CMK (cell line): ENCODE measurements around the gene ETV6.
"Not testable (repeated sequence)": the region's sequence is repeated elsewhere in the genome, so short reads cannot be mapped to it uniquely, and the experiment has no call there.

Experiments used
- DNase-seq: peaks from one replicate; pipeline ENCODE4 v3.0.0-alpha.2; 2010; ENCODE audit warnings: low read depth

The ETV6 gene

DNA sequence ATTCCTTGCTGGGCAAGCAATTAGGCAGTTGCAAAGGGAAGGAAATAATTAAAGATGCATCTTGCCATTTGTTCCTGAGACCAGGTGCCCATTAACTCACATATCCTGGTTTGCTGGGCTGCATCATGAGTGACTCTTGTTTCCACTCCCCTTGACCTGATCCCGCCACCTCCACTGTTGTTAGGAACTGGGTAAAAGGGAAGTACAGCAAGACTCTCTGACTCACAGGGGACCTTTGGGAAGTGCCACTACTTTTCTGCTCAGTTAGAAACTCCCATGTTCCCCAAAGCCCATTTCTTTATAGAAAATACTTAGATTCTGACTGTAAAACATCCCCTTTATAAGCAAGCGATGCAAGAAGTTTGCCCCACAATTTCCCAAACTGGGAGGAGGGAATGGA, 235.2 kb downstream of the ETV6 start:
- DNase-seq: no peak

DNA sequence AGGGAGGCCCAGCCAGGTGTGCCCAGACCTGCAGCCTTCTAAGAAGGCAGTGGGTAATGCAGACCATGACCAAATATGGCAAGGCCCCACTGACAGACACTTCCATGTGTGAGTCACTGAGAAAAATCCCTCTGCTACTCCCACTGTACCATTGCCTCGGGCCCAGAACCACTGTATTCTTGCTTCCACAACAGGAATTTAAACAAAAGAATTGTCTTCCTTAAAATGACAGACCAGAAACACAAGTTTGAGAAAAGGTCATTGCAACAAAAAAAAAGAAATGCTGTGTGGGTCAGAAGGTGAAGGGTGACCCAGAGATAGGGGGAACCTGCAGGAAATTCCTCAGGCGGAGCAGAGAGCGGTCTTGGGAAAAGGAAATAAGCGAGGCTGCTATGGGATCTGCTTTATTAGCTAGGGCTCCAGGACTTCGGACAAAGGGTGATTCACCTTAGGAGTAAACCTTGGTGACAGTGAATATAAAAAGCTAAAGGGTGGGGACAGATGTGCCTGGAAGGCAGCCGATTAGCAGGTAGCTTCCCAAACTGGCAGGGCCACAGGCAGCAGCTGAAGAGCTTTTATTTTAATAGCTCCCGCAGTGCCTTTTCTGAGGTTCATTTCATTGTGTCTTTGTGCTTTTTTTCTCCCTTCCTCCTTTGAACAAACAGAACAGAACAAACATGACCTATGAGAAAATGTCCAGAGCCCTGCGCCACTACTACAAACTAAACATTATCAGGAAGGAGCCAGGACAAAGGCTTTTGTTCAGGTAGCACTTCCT, 236.0 kb downstream of the ETV6 start:
- no peak for DNase-seq

DNA sequence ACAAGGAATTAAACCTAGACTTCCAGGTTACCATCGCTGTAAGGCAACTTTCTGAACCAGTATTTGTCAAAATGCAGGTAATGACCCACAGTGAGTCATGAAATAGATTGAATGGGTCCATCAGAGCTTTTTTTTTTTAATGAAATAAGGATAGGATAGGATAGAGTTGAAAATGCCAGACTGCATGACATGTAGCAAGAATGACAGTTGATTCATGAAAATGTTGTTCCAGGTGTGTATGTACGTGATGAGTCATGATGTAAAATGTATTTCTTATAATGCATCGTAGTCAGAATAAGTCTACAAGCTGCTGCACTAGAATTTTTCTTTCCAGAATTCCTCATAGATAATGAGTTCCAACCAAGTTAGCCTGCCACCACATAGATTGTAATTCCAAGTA, 236.9 kb downstream of the ETV6 start:
- no peak for DNase-seq

DNA sequence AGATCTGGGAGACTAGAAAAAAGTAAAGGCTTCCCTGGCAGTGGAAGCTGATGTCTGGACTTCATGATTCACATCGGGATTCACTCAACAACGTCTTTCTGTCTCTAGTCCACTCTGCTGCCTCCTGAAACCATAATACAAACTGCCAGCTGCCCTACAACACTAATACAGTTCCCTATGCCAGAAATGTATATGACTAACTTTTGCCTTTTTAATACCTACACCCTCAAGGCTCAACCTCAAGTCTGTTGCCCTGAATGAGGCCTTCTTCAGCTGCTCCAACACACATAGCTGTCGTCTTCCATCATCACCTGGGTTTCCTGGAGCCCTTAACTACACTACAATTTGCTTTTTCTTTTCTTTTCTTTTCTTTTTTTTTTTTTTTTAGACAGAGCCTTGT, 238.6 kb downstream of the ETV6 start:
- no peak for DNase-seq

DNA sequence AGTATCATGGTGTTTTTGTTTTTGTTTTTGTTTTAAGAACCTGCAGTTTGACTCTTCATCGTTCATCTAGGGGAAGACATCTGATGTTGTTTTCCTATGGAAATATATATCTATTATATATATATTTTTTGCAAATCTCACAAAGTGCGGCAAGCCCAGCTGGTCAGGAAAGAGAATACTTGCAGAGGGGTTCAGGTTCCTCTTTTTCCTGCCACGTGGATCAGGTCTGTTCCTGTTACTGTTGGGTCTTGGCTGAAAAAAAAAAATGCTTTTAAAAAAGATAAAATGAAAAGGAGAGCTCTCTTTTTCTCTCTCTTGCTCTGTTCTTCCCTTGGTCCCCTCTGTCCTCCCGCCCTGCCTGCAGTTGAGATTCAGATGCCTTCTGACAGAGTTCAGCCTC, 241.9 kb downstream of the ETV6 start:
- DNase-seq: no peak

DNA sequence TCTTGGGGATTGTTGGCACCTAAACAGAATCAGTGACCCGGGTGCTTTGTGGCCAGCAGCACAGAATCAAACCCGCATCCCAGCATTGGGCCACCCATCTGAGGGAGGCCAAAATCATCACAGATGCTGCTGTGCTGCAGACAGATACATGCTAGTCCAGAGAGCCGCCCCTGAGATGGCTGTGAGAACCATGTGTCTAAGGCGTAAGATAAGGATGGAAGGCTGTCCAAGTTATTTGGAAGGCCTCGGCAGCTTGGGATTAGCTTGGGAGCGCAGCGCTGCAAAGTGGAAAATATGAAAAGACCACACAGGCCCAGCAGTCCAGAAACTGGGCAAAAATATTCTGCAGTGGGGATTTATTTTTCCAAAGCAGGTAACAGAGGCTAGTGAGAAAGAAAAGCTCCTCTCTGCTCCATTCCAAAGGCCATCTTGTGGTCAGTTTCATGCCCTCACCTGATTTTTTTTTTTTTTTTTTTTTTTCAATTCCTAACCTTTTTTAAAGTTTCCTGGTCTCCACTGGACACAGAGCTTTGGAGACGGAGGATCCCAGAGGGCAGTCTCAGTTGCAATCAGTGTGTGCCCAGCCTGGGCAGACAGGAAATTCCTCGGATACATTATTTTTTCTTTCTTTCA, 242.4 kb downstream of the ETV6 start:
- DNase-seq: no peak

DNA sequence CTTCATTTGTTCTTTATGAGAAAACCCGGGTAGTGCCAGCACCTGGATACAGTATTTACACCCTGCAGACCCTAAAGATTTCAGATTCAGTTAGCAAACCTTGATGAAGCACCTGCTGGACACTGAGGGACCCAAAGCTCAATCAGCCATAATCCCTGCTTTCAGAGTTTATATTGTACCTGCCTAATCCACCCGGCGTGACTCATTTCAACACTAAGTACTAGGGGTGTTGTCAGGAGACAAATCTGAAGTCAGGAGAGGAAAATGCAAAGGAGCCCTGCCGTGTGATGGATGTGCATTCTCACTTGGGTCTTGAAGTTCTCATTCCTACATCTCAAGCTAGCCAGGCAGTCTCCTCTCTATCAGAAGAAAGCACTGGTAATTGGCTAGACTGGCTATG, 244.5 kb downstream of the ETV6 start:
- DNase-seq: no peak

DNA sequence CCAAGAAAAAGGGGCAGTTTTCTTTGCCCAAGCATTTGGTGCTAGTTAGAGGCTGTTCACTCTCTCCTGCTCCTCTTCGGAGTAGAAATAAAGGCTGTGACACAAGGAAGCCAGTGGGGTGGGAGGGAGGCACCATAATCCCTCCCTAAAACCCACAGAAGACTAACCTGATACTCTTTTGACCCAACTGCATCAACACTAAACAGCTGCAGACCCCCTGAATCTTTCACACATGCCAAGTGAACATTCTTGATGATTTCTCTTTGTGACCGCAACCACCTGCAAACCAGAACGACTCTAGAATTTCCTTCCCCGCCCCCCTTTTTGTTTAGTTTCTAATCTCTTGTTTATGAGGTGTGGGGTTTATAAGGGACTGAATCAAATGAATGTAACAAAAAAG, 245.4 kb downstream of the ETV6 start:
- DNase-seq: no peak

DNA sequence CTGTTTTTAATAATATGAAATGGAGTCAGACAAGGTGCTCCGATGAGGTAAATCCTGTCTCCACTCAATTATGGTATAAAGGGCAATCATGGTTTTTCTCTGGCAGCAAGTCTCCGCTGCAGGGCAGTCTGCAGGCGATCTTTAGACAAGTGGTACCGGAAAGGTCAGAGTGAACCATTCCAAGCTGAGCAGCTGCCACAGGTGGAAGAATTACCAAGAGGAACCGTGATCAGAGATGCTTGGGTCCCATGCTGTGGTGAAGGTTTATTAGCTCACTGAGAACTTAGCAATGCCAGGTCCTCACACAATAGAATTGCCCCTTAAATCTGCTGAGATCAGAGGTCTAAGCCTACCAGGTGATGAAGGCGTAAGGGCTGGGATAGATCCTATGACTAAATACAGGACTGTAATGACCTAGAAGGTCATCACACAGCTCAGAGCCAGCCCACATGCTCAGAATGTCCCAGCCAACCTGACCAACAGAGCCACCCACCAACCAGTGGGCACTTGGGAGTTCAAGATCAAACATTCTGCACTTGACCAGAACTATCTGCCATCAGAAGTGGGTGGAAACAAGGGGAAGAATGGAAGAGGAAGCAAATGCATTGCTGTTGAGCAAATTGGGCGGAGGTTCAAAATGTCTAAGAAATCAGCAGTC, 246.1 kb downstream of the ETV6 start:
- no peak for DNase-seq

DNA sequence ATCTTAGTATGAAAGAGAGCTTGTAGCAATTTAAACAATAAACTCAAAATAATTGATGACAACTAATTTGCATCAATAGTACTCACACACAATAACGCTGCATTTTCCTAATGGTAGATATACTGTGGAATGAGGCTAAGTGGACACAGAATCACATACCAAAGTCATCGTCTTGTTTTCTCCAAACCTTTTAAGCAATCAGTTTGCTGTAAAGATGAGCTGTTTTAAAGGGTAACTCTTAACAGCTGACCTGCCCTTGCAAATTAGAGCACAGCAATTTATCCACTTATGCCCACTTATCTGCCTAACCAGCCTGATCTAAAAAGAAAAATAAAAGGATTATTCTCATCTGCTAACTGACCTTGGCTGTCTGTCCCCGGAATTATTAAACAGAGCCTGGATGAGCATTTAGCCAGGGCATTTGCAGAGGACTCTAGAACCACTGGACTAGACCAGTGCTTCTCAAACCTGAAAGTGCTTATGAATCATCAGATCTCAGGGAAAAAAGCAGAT, 247.0 kb downstream of the ETV6 start:
- no peak for DNase-seq

DNA sequence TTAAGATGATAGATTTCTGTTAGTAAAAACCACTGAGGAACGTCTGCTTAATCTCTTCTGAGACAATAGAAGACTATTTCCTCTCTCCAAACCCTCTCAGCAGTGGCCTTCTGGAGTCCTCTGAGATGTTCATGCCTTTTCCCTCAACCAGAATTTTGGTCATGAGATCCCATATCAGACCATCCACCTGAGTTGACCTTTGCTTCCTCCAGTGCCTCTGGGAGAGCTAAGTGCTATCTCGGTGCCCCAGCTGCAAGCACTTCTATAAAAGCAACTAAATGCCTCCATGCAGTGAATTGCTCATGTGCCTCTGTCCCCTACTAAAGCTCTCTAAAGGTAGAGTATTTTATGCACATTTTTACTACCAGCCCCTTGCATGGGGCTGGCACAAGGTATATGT, 248.4 kb downstream of the ETV6 start:
- DNase-seq: no peak

DNA sequence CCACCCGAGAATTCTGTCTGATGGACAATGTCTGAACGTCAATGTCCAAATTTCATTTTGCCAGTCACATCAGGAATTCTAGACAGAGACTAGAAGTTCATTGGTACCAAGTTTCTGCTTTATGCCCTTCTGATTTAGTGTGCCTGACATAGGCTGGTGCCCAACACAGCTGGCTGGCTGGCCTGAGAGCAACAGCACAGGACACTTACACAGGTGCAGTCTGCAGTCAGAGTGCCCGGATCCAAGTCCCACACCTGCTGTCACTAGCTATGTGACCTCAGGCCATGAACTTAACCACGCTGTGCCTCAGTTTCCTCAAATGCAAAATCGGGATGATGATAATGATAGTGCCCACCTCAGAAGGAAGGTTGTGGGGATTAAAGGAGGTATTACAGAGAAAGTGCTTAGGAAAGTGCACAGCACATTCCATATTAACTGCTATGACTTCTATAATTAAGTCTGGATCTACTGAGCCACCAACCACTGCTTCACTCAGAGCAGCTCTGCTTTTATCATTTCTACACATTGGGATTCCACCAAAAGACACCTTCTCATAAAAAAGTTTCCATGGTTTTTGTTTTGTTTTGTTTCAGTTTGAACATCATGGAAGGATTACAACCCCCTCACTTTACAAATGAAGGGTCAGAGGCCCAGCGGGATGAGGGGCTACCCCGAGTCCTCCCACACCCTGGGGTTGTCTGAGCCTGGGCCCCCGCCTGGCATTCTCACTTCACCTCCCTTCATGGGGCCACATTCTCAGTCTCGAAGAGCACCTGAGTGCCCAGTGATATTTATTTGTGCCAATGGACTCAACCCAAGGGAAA, 252.4 kb downstream of the ETV6 start:
- no peak for DNase-seq

DNA sequence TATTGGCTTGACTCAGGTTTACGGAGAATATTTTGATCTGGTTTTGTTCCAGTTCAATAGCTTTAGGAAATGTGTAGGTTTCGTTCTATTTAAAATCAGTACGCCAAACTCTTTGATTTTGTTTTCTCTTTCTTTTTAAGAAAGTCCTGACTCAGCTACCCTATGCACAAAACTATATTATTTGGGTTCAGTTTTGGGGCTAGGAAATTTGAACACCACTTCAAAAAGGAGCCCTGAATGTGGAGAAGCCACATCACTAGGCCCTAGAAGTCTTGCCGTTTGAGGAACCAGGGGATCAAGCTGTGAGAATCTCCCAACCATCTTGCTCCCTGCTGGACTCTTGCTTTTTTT, 253.0 kb downstream of the ETV6 start:
- DNase-seq: no peak

DNA sequence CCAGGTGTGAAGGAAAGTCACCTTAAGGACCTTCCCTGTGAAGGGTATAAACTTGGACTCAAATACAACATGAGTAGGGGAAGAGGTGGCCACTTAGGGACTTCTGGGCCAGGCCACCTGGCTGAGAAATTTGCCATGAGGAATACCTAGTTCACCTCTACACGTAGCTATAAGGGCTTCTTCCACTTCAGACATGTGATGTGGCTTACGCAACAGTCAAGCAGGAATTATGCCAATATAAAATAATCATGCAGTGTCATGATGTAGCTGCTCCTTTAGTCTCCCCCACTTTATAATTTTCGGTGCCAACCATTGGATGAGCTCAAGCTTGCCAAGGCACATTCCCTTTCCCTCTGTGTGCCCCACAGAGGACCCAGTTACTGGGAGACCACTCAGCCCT, 254.7 kb downstream of the ETV6 start:
- no peak for DNase-seq

DNA sequence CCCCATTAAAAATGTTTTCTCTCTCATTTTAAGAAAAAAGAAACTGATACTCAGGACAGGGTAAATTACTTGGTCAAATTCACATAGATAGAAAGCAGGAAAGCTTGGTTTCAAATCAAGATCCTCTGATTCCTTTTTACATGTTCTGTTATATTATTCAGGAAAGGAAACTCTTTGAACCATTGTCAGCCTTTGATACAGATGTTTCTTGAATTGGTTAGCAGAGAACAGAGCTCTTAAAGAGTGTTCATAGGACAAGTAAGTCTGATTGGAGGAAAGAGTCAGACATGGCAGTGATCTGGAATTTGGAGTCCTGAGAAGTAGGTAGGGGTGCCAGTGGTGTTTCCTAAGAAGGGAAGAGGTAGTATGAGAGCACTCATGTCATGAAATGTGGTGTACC, 256.1 kb downstream of the ETV6 start:
- DNase-seq: no peak

DNA sequence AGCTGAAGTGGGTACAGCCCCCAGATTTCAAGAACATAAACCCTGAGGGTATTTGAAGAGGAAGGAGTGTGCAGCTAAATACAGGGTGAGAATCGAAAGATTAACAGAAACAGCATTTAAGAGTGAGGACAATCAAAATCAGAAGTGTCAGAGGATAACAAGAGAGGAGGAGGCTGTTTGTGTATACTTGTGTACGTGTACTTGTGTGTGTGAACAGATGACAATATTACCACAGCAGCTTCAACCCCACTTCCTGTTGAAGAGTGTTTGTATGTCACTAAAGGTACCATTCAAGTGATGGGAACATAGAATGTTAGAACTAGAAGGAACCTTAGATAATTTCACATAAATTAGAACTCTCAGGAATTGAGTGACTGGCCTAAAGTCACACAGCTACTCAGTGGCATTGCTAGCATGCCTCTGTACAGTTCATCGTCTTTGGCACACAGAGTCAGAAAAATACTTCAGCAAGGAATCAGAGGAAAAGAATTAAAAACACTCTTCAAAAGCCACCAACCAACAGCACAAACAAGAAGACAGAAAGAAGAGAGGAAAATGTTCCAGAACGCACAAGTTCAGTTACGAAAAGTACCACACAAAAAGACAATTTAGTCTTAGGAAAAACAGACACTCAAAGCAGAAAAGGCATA, 256.9 kb downstream of the ETV6 start:
- DNase-seq: no peak

DNA sequence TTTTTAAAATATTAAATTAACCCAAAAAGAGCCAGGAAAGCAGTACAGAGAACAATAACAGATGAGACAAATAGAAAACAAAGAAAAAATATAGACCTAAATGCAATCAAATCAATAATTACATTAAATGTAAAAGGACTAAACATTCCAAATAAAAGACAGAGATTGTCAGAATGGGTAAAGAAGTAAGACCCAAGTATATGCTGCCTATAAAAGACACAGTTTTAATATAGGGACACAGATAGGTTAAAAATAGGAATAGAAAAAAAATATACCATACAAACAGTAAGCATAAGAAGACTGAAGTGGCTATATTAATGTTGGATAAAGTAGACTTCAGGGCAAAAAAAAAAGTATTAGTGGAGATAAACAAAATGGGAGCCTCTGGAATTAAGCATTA, 258.2 kb downstream of the ETV6 start:
- no peak for DNase-seq

DNA sequence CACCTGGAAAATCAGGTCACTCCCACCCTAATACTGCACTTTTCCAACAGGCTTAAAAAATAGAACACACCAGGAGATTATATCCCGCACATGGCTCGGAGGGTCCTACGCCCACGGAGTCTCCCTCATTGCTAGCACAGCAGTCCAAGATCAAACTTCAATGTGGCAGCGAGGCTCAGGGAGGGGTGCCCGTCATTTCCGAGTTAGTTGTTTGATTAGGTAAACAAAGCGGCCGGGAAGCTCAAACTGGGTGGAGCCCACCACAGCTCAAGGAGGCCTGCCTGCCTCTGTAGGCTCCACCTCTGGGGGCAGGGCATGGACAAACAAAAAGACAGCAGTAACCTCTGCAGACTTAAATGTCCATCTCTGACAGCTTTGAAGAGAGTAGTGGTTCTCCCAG, 259.9 kb downstream of the ETV6 start:
- DNase-seq: not testable (repeated sequence)

DNA sequence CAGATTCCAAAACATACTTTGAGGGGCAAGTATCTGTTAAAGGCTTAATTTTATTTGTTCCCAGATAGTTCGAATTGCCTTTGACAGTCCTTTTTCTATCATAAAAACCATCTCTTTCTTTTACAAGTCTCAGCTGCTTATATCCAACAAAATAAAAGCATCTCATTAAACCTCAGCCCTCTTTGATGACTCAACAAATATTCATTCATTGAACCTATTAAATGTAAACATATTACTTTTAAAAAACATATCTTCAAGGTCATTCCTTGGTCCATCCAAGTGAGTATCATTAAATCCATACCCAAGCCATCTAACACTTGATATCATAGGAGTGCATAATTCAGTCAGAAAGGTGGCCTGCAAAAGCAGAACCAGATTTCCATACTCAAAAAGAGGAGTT, 266.6 kb downstream of the ETV6 start:
- no peak for DNase-seq

DNA sequence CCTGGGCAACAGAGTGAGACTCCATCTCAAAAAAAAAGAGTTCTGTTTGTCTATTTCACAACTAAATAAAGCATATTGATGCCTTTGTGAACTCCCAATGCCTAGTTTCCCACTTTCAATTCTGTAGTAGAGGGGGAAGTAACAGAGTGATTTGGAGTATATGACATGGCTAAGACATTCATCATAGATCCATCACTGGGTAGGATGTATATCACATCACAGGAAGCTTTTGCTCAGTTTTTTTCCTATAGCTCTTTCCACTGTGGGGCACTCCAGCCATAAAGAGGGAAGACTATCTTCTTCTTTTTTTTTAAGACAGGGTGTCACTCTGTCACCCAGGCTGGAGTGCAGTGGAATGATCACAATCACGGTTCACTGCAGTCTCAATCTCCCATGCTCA, 267.3 kb downstream of the ETV6 start:
- no peak for DNase-seq

DNA sequence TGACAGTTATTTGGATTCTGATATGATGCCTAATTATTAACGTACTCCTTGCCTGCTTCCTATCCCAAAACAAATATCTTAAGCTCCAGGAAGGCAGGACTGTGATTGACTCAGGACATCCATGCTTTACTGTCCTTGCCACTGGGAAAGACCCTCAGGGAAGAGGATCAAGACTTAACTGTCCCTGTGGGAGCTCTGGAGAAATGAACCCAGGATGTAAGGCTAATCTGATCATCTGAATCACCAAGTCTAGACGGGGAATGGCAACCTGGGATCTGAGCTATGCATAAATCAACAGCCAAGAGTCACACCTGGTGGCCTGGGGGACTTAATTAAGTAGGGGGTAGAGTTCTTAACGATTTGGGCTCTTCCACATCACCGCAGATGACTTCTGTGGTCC, 268.0 kb downstream of the ETV6 start:
- DNase-seq: no peak

DNA sequence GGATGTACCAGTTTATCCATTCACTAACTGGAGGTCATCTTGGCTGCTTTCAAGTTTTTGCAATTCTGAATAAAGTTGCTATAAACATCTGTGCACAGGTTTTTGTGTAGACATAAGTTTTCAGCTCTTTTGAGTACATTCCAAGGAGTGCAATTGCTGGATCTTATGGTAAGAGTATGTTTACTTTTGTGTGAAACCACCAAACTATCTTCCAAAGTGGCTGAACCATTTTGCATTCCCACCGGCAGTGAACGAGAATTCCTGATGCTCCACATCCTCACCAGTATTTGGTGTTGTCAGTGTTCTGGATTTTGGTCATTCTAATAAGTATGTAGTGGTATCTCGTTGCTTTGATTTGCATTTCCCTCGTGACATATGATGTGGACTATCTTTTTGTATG, 270.8 kb downstream of the ETV6 start:
- no peak for DNase-seq
